T-helper 1 cell treated with Interleukin-12 subunit alpha and Interleukin-12 subunit beta and Interleukin-4 antibody, amounts not matched to agents 30 μg/mL and 1 μg/mL, for 36 hours (primary cell): Measurements from ENCODE around the gene SIK3.

Source experiments
- H3K27ac Mint-ChIP-seq: one replicate; pipeline ENCODE4 v1.8.0; 2021; ENCODE audit warnings: mild to moderate bottlenecking, mixed read lengths
- H3K27me3 Mint-ChIP-seq: one replicate; pipeline ENCODE4 v1.8.0; 2021; ENCODE audit warnings: low read depth, mixed read lengths
- H3K36me3 Mint-ChIP-seq: one replicate; pipeline ENCODE4 v1.8.0; 2021; ENCODE audit warnings: low read depth, mixed read lengths
- H3K4me1 Mint-ChIP-seq: one replicate; pipeline ENCODE4 v1.8.0; 2021; ENCODE audit warnings: low read depth, mixed read lengths
- H3K4me3 Mint-ChIP-seq: one replicate; pipeline ENCODE4 v1.8.0; 2021; ENCODE audit warnings: mild to moderate bottlenecking, moderate library complexity, mixed read lengths
- H3K9me3 Mint-ChIP-seq: one replicate; pipeline ENCODE4 v1.8.0; 2021; ENCODE audit warnings: mixed read lengths

Gene SIK3

DNA sequence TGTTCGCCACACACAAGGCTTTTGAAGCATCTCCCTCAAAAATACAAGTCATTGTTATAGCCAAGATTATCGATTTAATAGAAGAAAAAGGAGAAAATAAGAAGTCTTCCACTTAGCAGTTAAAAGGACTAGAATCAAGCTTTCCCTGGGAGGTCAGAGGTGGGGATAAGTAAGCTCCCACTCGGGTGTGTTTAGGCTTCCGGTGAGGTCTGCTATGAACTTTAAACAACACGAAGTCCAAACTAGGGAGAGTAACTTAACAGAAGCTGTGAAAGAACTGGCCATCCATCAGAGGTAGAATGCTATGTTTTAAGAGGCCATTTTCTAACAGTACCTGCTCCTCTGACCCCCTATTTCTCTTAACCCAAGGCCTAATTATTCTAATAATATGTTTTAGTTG is 169.4 kb downstream of the SIK3 start:
- H3K27me3 Mint-ChIP-seq = no peaks in the 10 kb centered on the region
- H3K9me3 Mint-ChIP-seq = peaks cover 5% of the 10 kb centered on the region
- peak overlapping the region; percentile 72 for H3K27ac Mint-ChIP-seq
- peaks cover 69% of the 10 kb centered on the region for H3K4me1 Mint-ChIP-seq
- peak overlapping the region; percentile 50 for H3K4me3 Mint-ChIP-seq
- peaks cover 21% of the 10 kb centered on the region for H3K36me3 Mint-ChIP-seq

DNA sequence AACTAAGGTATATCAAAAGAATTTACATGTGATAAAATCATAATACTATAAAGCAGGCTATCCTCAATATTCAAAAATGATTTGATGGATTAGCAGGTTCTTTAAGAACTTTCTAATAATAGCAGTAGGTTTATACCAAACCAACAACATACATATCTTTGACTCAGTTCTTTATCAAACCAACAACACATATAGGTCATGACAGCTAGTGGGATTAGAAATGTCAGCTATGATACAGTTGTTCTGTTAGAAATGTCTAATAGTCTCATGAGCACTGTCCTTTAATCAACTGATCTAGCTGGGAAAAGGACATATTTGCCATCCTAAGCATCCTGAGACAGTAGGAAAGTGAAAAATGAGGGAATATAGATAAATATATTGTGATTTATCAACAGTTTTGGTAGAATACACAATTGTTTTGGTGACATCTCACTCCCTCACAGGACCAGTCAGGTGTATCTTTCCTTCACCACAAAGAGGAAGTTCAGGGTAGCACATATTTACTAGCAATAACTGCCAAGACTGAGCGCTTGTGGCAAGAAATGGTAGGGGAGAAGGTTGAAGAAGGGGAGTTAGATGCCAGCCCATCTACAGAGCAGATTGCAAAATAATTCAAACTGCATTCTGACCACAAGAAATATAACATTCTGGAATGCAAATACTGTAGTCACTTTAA is 170.0 kb downstream of the SIK3 start:
- Mint-ChIP-seq H3K27me3 (no peaks in the 10 kb centered on the region), H3K27ac (peak overlapping the region; percentile 26), H3K36me3 (peaks cover 21% of the 10 kb centered on the region), H3K4me1 (peaks cover 69% of the 10 kb centered on the region), H3K4me3 (peak overlapping the region; percentile 55), H3K9me3 (no peaks in the 10 kb centered on the region)

DNA sequence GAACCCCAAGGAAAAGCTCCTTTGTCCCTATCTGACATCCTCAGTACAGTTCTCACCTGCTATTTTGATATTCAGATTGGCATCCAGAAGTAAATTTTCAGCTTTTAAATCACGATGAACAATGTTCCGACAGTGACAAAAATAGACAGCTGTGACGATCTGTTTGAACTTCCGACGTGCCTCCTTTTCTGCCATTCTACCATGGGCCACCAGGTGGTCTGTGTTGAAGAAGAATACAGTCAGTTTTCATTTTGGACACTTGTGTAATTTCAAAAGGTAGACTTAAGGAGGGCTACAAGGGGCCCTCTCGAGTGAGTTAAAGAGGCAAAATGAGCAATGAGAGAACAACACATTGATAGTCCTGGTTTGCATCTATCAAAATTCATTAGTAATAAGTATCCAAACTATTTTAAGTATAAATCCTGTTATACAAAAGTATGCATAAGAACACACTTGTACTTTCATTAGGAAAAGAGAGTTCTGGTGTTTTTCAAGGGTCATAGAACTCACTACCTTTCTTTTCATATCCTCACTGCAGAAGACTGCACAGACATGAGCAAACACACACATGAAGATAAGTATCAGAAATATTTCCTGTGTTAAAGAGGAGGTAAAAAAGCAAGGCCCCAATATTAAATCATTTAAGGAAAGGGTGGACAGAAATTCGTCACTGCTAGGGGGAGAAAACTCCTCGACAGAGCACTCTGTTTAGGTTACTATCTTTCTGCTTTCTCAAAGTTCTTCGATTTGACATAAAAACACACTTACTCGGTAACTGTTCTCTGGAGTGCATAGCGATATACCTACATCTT is 170.9 kb downstream of the SIK3 start:
- Mint-ChIP-seq H3K27ac (peak overlapping the region; percentile 75), H3K36me3 (peaks cover 23% of the 10 kb centered on the region), H3K27me3 (no peaks in the 10 kb centered on the region), H3K9me3 (no peaks in the 10 kb centered on the region), H3K4me3 (peak overlapping the region; percentile 29), H3K4me1 (peaks cover 66% of the 10 kb centered on the region)

DNA sequence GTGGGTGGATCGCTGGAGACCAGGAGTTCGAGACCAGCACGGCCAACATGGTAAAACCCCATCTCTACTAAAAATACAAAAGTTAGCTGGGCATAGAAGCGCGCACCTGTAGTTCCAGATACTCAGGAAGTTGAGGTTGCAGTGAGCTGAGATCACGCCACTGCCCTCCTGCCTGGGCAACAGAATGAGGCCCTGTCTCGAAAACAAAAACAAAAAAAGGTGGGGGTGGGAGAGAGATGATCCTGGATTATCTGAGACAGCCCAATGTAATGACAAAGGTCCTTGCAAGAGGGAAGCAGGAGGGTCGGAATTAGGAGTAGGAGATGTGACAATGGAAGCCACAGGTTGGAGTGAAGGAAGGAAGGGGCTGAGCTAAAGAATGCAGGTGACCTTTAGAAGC is 173.2 kb downstream of the SIK3 start:
- peaks cover 50% of the 10 kb centered on the region for H3K4me1 Mint-ChIP-seq
- H3K36me3 Mint-ChIP-seq = peaks cover 26% of the 10 kb centered on the region
- peak overlapping the region; percentile 80 for H3K4me3 Mint-ChIP-seq
- peak overlapping the region; percentile 90 for H3K27ac Mint-ChIP-seq
- no peaks in the 10 kb centered on the region for H3K27me3 Mint-ChIP-seq
- no peaks in the 10 kb centered on the region for H3K9me3 Mint-ChIP-seq

DNA sequence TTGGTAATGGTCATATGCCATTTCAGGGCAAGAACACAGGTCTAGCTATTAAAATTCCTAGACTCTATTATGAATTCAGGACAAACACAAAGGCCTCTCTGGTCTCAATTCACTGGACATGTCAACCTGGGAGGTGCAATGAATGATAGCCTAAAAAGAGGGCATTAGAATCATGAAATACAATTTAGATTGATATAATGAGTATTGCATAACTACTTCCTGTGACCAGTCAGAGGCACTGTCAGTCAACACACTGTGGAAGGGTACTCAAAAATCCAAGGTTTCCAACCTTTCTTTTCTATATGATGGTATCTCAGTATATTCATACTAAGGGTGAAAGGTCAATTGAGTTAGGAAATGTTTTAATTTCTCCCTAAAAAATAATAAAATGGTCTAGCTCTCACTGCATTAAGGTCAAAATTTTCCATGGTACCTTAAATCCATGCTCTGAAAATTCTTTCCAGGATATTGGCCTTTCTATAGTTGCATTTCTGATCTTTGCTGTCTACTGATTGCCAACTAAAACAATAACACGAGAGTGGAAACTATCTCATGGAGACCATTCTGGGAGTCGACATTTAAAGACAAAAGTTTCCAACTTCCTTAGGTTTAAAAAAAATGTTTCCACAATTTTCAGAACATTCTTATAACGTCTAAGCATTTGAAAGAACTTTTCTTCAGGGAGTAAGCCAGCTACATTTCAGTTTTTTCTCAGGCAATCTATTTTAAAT is 179.1 kb downstream of the SIK3 start:
- no peaks in the 10 kb centered on the region for H3K27me3 Mint-ChIP-seq
- no peak overlapping the region for H3K4me3 Mint-ChIP-seq
- peaks cover 5% of the 10 kb centered on the region for H3K4me1 Mint-ChIP-seq
- no peak overlapping the region for H3K27ac Mint-ChIP-seq
- no peaks in the 10 kb centered on the region for H3K9me3 Mint-ChIP-seq
- peaks cover 13% of the 10 kb centered on the region for H3K36me3 Mint-ChIP-seq

DNA sequence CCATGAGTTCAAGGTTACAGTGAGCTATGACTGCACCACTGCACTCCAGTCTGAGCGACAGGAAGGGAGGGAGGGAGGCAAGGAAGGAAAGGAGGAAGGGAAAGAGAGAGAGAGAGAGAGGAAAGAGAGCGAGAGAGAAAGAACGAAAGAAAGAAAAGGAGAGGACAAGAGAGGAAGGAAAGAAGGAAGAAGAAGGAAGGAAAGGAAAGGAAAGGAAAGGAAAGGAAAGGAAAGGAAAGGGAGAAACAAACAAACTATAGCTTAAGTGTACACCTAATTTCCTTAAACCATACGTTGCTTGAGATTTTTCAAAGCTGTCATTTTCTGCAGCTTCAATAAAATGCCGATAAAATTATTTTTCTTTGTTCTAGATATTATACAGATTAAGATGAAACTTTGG is 180.6 kb downstream of the SIK3 start:
- Mint-ChIP-seq H3K4me1 (peaks cover 5% of the 10 kb centered on the region), H3K36me3 (peaks cover 6% of the 10 kb centered on the region), H3K4me3 (no peak overlapping the region), H3K27ac (no peak overlapping the region), H3K27me3 (no peaks in the 10 kb centered on the region), H3K9me3 (no peaks in the 10 kb centered on the region)

DNA sequence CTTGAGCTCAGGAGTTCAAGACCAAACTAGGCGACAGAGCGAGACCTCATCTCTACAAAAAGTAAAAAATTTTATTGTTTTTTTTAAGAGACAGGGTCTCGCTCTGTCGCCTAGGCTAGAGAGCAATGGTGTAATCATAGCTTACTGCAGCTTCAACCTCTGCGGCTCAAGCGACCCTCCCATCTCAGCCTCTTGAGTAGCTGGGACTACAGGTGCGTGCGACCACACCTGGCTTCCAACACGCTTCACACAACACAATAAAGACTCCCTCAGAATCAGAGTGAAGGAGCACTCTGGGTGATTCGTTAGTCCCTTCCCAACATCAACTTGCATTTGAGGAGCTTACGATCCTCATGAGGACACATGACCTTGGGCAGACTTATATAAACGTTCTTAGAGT is 181.3 kb downstream of the SIK3 start:
- no peaks in the 10 kb centered on the region for H3K27me3 Mint-ChIP-seq
- H3K36me3 Mint-ChIP-seq = peaks cover 6% of the 10 kb centered on the region
- peaks cover 5% of the 10 kb centered on the region for H3K4me1 Mint-ChIP-seq
- no peak overlapping the region for H3K27ac Mint-ChIP-seq
- no peak overlapping the region for H3K4me3 Mint-ChIP-seq
- H3K9me3 Mint-ChIP-seq = no peaks in the 10 kb centered on the region

DNA sequence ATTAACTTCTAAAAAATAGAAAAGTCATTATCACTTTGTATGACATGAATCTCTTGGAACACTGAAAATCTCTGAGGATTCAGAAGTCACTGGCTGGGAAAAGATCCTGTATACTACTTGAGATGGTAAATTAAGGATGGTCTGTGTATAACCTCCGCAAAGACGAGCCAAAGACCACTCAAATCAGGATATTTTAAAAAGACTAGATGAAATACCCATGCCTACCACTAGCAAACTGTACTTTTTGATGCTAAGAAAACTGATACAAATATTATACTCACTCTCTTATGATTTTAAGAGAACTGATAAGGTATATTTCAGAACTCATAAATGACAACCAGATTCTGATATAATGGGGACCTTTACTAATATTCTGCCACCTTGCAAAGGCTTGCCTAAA is 182.2 kb downstream of the SIK3 start:
- Mint-ChIP-seq H3K9me3 (no peaks in the 10 kb centered on the region), H3K4me1 (peaks cover 5% of the 10 kb centered on the region), H3K4me3 (no peak overlapping the region), H3K36me3 (peaks cover 6% of the 10 kb centered on the region), H3K27me3 (no peaks in the 10 kb centered on the region), H3K27ac (no peak overlapping the region)

DNA sequence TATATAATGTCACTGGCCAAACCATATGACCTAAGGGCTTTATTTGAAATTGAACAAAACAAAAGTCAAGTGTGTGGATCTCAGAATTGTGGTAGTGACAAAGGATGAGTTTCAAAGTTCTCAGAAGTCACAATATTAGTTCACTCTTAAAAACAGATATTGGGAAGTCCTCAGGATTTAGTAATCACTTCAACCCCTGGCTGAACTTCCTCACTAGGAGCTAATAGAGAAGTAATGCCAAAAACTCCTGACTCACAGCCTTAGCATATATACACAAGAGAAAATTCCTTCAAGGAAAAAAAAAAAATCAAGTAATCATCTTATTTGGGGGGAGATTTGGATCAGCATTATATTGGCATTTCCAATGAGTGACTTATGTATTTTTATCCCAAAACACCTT is 185.2 kb downstream of the SIK3 start:
- no peak overlapping the region for H3K4me3 Mint-ChIP-seq
- peaks cover 1% of the 10 kb centered on the region for H3K36me3 Mint-ChIP-seq
- H3K9me3 Mint-ChIP-seq = no peaks in the 10 kb centered on the region
- H3K4me1 Mint-ChIP-seq = peaks cover 3% of the 10 kb centered on the region
- H3K27me3 Mint-ChIP-seq = no peaks in the 10 kb centered on the region
- H3K27ac Mint-ChIP-seq = no peak overlapping the region

DNA sequence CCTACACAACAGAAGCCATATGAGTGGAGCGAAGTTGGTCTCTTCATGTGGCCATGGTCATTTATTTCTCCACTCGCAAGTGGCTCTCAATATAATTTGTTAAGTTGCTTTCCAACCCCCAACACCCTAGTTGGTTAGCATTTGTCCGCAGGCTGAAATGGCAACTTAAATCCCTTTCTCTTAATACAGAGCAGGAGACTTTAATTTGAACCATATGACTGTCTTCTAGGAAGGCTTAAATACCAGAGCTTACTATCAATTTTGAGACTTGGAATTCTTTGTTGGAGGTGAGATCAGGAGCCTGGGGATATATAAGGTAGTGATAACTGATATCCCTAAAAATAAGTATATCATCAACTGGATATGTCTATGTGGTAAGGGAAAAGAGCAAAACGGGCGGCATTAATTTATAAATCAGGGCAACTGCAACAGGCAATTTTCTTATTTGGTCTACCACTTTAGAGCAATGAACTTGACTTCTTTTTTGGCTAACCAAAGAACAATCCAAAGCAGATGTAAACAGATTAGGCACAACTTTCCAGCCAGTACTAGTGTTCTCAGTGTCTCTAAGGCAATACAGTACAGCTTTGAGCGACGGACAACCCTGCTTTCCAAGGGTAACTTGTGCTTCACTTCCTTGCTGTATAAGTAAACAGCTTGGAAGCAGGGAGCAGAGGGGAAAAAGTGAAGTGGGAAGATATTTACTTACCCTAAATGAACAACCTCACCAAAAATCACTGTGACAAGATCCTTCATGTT is 186.1 kb downstream of the SIK3 start:
- H3K4me3 Mint-ChIP-seq = no peak overlapping the region
- no peaks in the 10 kb centered on the region for H3K9me3 Mint-ChIP-seq
- H3K36me3 Mint-ChIP-seq = peaks cover 1% of the 10 kb centered on the region
- H3K4me1 Mint-ChIP-seq = peaks cover 3% of the 10 kb centered on the region
- no peaks in the 10 kb centered on the region for H3K27me3 Mint-ChIP-seq
- no peak overlapping the region for H3K27ac Mint-ChIP-seq

DNA sequence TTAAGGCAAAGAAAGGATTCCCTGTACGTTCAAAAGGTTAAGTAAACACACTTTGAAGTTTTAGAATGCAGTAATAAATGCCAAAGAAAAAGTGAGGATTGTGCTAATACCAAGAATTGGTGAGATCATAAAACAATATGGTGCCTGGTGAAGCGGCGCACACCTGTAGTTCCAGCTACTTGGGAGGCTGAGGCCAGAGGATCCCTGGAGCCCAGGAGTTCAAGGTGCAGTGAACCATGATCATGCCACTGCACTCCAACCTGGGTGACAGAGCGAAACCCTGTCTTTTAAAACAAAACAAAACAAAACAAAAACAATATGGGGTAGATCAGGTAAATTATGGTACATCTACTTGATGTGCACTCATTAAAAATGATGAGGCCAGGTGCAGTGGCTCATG is 187.4 kb downstream of the SIK3 start:
- Mint-ChIP-seq H3K4me3 (no peak overlapping the region), H3K27me3 (no peaks in the 10 kb centered on the region), H3K9me3 (no peaks in the 10 kb centered on the region), H3K36me3 (peaks cover 3% of the 10 kb centered on the region), H3K27ac (no peak overlapping the region), H3K4me1 (peaks cover 3% of the 10 kb centered on the region)

DNA sequence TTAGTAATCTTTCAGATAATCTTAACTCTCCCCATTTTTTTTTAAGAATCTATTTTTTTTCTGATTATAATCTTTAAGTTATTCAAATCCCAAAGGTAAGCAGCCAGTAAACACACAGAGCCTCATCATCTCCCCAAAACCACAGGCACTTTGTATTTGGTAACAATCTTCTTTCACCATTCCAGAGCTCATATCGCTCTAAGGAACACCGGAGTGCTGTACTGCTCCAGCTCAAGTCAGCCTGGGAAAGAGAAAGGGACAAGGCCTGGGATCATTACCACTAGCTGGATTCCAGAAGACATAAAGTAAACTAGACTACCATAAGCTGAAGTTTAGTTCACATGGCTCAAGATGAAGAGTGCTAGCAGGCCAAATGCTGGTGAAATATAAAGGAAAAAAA is 187.8 kb downstream of the SIK3 start:
- H3K27ac Mint-ChIP-seq = no peak overlapping the region
- H3K9me3 Mint-ChIP-seq = no peaks in the 10 kb centered on the region
- peaks cover 3% of the 10 kb centered on the region for H3K4me1 Mint-ChIP-seq
- H3K36me3 Mint-ChIP-seq = peaks cover 6% of the 10 kb centered on the region
- H3K4me3 Mint-ChIP-seq = no peak overlapping the region
- no peaks in the 10 kb centered on the region for H3K27me3 Mint-ChIP-seq

DNA sequence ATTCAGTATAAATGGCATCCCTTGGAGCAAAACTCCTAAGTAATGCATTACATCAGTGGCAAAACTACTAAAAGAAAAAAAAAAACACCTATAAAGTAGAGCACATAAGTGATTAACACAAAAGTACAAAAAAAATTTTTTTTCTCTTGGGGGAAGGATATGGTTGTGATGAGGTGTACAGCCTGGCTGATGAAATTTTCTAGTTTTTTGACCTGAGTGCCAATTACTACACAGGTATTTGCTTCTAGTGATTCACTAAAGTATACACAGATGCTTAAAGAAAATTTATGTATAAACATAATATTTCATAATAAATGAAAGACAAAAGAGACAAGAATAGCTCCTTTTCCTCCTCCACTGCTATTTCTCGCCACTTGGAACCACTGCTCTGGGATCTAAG is 189.0 kb downstream of the SIK3 start:
- Mint-ChIP-seq H3K4me1 (peaks cover 3% of the 10 kb centered on the region), H3K27me3 (no peaks in the 10 kb centered on the region), H3K36me3 (peaks cover 6% of the 10 kb centered on the region), H3K27ac (no peak overlapping the region), H3K9me3 (no peaks in the 10 kb centered on the region), H3K4me3 (no peak overlapping the region)

DNA sequence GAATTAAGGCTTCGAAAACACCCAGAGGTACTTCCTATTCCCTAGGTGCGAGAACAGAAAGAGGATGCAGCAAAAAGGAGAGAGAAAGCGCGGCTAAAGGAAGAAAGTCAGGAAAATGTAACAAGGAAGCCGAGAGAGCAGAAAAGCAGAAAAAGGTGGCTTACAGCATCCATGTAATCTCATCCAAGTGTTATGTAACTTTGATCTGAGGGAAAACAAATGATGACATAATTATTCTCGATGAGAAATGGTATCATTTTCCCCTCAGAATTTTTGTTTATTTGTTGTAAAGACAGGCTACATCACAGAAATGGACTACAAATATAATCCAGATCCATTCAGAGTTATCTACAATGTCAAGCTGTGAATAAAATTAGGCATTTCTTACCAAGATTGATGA is 191.7 kb downstream of the SIK3 start:
- Mint-ChIP-seq H3K4me3 (no peak overlapping the region), H3K9me3 (no peaks in the 10 kb centered on the region), H3K27me3 (no peaks in the 10 kb centered on the region), H3K36me3 (peaks cover 18% of the 10 kb centered on the region), H3K27ac (no peak overlapping the region), H3K4me1 (peaks cover 13% of the 10 kb centered on the region)
